GM23338 (cell line): ENCODE data around the gene SPHKAP. TPM values are rescaled to one million over a fixed set of nuclear protein-coding genes. Genes with fewer than 3 reads are reported as not detected.
"Not testable (repeated sequence)": the region's sequence is repeated elsewhere in the genome, so short reads cannot be mapped to it uniquely, and the experiment has no call there.

Experiments
- ATAC-seq: fragments of 200-7000 bp; cut with Tn5 transposase; 3 replicates; pipeline ENCODE4 v1.9.1; 2020
- DNase-seq: peaks from one replicate; pipeline ENCODE4 v3.0.0-alpha.2; 2015; ENCODE audit warnings: low spot score
- H2AFZ ChIP-seq: fragments of 200-600 bp; sonication (generic); 2 replicates; pipeline ENCODE4 v1.8.0; 2016; ENCODE audit warnings: antibody characterized with exemption, mild to moderate bottlenecking, moderate library complexity
- H3F3A ChIP-seq: fragments of 200-600 bp; sonication (generic); replicated peaks from 2 replicates; pipeline ENCODE4 v1.8.0; 2017; ENCODE audit warnings: antibody characterized with exemption, mixed run types, low read depth
- H3K27ac ChIP-seq: fragments of 200-600 bp; sonication (generic); 2 replicates; pipeline ENCODE4 v1.6.1; 2016; ENCODE audit warnings: low read depth
- H3K27me3 ChIP-seq: fragments of 200-600 bp; sonication (generic); 2 replicates; pipeline ENCODE4 v1.8.0; 2016; ENCODE audit warnings: mild to moderate bottlenecking, mixed run types, moderate library complexity; ENCODE audit not compliant: insufficient read depth
- H3K36me3 ChIP-seq: fragments of 200-600 bp; sonication (generic); 2 replicates; pipeline ENCODE4 v1.8.0; 2016; ENCODE audit warnings: mild to moderate bottlenecking; ENCODE audit not compliant: insufficient read depth
- H3K4me1 ChIP-seq: fragments of 200-600 bp; sonication (generic); 2 replicates; pipeline ENCODE4 v1.8.0; 2016; ENCODE audit warnings: mild to moderate bottlenecking, moderate library complexity; ENCODE audit not compliant: insufficient read depth
- H3K4me2 ChIP-seq: fragments of 200-600 bp; sonication (generic); 2 replicates; pipeline ENCODE4 v1.7.1; 2017; ENCODE audit warnings: mixed run types
- H3K4me3 ChIP-seq: fragments of 200-600 bp; sonication (generic); 2 replicates; pipeline ENCODE4 v1.6.1; 2016; ENCODE audit warnings: mixed run types
- H3K79me2 ChIP-seq: fragments of 200-600 bp; sonication (generic); replicated peaks from 2 replicates; pipeline ENCODE4 v1.8.0; 2017; ENCODE audit warnings: mild to moderate bottlenecking; ENCODE audit not compliant: insufficient read depth
- H3K9me2 ChIP-seq: fragments of 200-600 bp; sonication (generic); 2 replicates; pipeline ENCODE4 v1.8.0; 2017; ENCODE audit not compliant: insufficient read depth
- H4K20me1 ChIP-seq: fragments of 200-600 bp; sonication (generic); replicated peaks from 2 replicates; pipeline ENCODE4 v1.8.0; 2017; ENCODE audit warnings: mild to moderate bottlenecking; ENCODE audit not compliant: insufficient read depth
- H3K27ac Mint-ChIP-seq: 2 replicates; pipeline ENCODE4 v1.8.0; 2020; ENCODE audit warnings: inconsistent platforms, mild to moderate bottlenecking, moderate library complexity, mixed read lengths
- H3K27me3 Mint-ChIP-seq: 3 replicates; pipeline ENCODE4 v1.8.0; 2022; ENCODE audit warnings: low read depth, mild to moderate bottlenecking, moderate library complexity, mixed read lengths, inconsistent platforms; ENCODE audit not compliant: insufficient read depth, poor library complexity
- H3K36me3 Mint-ChIP-seq: 3 replicates; pipeline ENCODE4 v1.8.0; 2021; ENCODE audit warnings: low read depth, mild to moderate bottlenecking, inconsistent platforms, moderate library complexity, mixed read lengths
- H3K4me1 Mint-ChIP-seq: 3 replicates; pipeline ENCODE4 v1.8.0; 2020; ENCODE audit warnings: mild to moderate bottlenecking, inconsistent platforms, mixed read lengths
- H3K4me3 Mint-ChIP-seq: 3 replicates; pipeline ENCODE4 v1.8.0; 2021; ENCODE audit warnings: moderate library complexity, mild to moderate bottlenecking, inconsistent platforms, mixed read lengths
- H3K9me3 Mint-ChIP-seq: 3 replicates; pipeline ENCODE4 v1.8.0; 2020; ENCODE audit warnings: moderate library complexity, mild to moderate bottlenecking, inconsistent platforms, mixed read lengths
- CREB1 ChIP-seq: fragments of 250-450 bp; sonication (Bioruptor Pico); IDR thresholded peaks from 2 replicates; pipeline ENCODE4 v1.5.0; 2020; ENCODE audit warnings: low read depth, mild to moderate bottlenecking, moderate library complexity
- EZH2 ChIP-seq: fragments of 200-600 bp; sonication (generic); IDR thresholded peaks from one replicate; pipeline ENCODE4 v1.8.0; 2017; ENCODE audit warnings: antibody characterized with exemption, mild to moderate bottlenecking, low read depth; ENCODE audit not compliant: unreplicated experiment
- EZH2phosphoT487 ChIP-seq: fragments of 200-600 bp; sonication (generic); IDR thresholded peaks from one replicate; pipeline ENCODE4 v1.8.1; 2018; ENCODE audit warnings: antibody characterized with exemption; ENCODE audit not compliant: unreplicated experiment
- JUNB ChIP-seq: IDR thresholded peaks from one replicate; pipeline ENCODE4 v1.6.1; 2016; ENCODE audit warnings: antibody characterized with exemption; ENCODE audit not compliant: unreplicated experiment
- NANOG ChIP-seq: IDR thresholded peaks from 2 replicates; pipeline ENCODE4 v1.6.1; 2016; ENCODE audit warnings: antibody characterized with exemption, borderline replicate concordance
- POLR2AphosphoS5 ChIP-seq: IDR thresholded peaks from 2 replicates; pipeline ENCODE4 v1.6.1; 2016; ENCODE audit warnings: antibody characterized with exemption, low read depth
- REST ChIP-seq: IDR thresholded peaks from one replicate; pipeline ENCODE4 v1.6.1; 2018; ENCODE audit warnings: antibody characterized with exemption; ENCODE audit not compliant: unreplicated experiment
- STAT1 ChIP-seq: IDR thresholded peaks from one replicate; pipeline ENCODE4 v1.6.1; 2016; ENCODE audit warnings: antibody characterized with exemption; ENCODE audit not compliant: unreplicated experiment
- ZNF114 ChIP-seq: fragments of 250-450 bp; sonication (Bioruptor Pico); IDR thresholded peaks from 2 replicates; pipeline ENCODE4 v1.5.0; 2020; ENCODE audit warnings: mild to moderate bottlenecking, moderate library complexity
- ZNF462 ChIP-seq: fragments of 250-450 bp; sonication (Bioruptor Pico); IDR thresholded peaks from 2 replicates; pipeline ENCODE4 v1.5.0; 2020; ENCODE audit warnings: mild to moderate bottlenecking, moderate library complexity
- polyA plus RNA-seq: library from polyadenylated mRNA; unstranded; fragments of >200 nt; fragmentation: Nextera tagmentation; extraction: Ambion mirVana; gene quantifications from 2 replicates; pipeline ENCODE4 v1.2.1, GENCODE V29; 2016
- total RNA-seq: library from RNA; depleted of rRNA; stranded (reverse); fragments of >200 nt; shearing (Covaris generic); gene quantifications from 2 replicates; pipeline ENCODE4 v1.2.3, GENCODE V29; 2014
- TF ChIP-seq, protein P1 (sequence below): IDR thresholded peaks from 2 replicates; pipeline ENCODE4 v1.6.1; 2016; ENCODE audit warnings: antibody characterized with exemption

SPHKAP gene
- total and polyA plus RNA-seq, 2 experiments from 2014 or later, result 0.10 TPM; not detected in 1

DNA sequence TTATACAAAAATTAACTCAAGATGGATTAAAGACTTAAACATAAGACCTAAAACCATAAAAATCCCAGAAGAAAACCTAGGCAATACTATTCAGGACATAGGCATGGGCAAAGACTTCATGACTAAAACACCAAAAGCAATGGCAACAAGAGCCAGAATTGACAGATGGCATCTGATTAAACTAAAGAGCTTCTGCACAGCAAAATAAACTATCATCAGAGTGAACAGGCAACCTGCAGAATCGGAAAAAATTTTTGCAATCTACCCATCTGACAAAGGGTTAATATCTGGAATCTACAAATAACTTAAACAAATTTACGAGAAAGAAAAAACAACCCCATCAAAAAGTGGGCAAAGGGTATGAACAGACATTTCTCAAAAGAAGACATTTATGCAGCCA lies 37.1 kb upstream of the SPHKAP start:
- H3K4me1 Mint-ChIP-seq, ATAC-seq, H3K27ac ChIP-seq, H3K27ac Mint-ChIP-seq, H3K27me3 ChIP-seq, H3K9me3 Mint-ChIP-seq, DNase-seq, H3K27me3 Mint-ChIP-seq, H3K36me3 Mint-ChIP-seq, H3K36me3 ChIP-seq, H3K9me2 ChIP-seq, H3K4me2 ChIP-seq, H3K4me3 ChIP-seq, H2AFZ ChIP-seq, H4K20me1 ChIP-seq, H3K4me3 Mint-ChIP-seq, H3K4me1 ChIP-seq, H3F3A ChIP-seq, H3K79me2 ChIP-seq: not testable (repeated sequence)

- no peaks in the 10 kb centered on the region for H4K20me1 ChIP-seq
- no peaks in the 10 kb centered on the region for H3K79me2 ChIP-seq
- Mint-ChIP-seq H3K27me3 (no peaks in the 10 kb centered on the region), H3K36me3 (0 out of 3 replicates have a peak, but pooled peaks cover under 1% of the 10 kb centered on the region), H3K4me3 (no peak overlapping the region), H3K9me3 (peaks cover 9% of the 10 kb centered on the region; the same call in 2 of the 3 replicates), H3K27ac (no peak overlapping the region), H3K4me1 (no peaks in the 10 kb centered on the region)
- no peak for DNase-seq
- no peak for ATAC-seq
- H3K4me2 ChIP-seq, result no peak overlapping the region
- H2AFZ ChIP-seq, result no peak overlapping the region
- H3K9me2 ChIP-seq, result no peaks in the 10 kb centered on the region
- no peaks in the 10 kb centered on the region for H3K36me3 ChIP-seq
- no peaks in the 10 kb centered on the region for H3K27me3 ChIP-seq
- no peaks in the 10 kb centered on the region for H3K4me1 ChIP-seq
- H3K4me3 ChIP-seq, result no peak overlapping the region
- no peaks in the 10 kb centered on the region for H3F3A ChIP-seq
- H3K27ac ChIP-seq, result no peak overlapping the region
- TF ChIP-seq ZNF462 (CRISPR knock-in tag) (no peak), NANOG (no peak), JUNB (no peak), ZNF114 (CRISPR knock-in tag) (no peak), EZH2 (no peak), REST (no peak), EZH2phosphoT487 (no peak), POLR2AphosphoS5 (no peak), CREB1 (no peak), STAT1 (no peak)
- TF ChIP-seq, protein P1, sequence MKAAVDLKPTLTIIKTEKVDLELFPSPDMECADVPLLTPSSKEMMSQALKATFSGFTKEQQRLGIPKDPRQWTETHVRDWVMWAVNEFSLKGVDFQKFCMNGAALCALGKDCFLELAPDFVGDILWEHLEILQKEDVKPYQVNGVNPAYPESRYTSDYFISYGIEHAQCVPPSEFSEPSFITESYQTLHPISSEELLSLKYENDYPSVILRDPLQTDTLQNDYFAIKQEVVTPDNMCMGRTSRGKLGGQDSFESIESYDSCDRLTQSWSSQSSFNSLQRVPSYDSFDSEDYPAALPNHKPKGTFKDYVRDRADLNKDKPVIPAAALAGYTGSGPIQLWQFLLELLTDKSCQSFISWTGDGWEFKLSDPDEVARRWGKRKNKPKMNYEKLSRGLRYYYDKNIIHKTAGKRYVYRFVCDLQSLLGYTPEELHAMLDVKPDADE, result no peak
These were observed 16.0 kb upstream of the SPHKAP start for GRCh38 chr2:228197504-228197903.
